GM21825 (cell line): Measurements from ENCODE around the gene FBXO31.

Source experiments
- ATAC-seq: cut with Tn5 transposase; IDR thresholded peaks from one replicate; pipeline ENCODE4 v1.9.1; 2021; ENCODE audit warnings: mild to moderate bottlenecking, moderate library complexity; ENCODE audit not compliant: unreplicated experiment

FBXO31 gene

GRCh38 chr16:87293990-87294389 is 89.6 kb downstream of the FBXO31 start:
- no peak for ATAC-seq

- ATAC-seq, result no peak
Observed at GRCh38 chr16:87291944-87292343, 91.6 kb downstream of the FBXO31 start.

GRCh38 chr16:87288753-87289362 is 94.7 kb downstream of the FBXO31 start:
- ATAC-seq, result no peak

DNA sequence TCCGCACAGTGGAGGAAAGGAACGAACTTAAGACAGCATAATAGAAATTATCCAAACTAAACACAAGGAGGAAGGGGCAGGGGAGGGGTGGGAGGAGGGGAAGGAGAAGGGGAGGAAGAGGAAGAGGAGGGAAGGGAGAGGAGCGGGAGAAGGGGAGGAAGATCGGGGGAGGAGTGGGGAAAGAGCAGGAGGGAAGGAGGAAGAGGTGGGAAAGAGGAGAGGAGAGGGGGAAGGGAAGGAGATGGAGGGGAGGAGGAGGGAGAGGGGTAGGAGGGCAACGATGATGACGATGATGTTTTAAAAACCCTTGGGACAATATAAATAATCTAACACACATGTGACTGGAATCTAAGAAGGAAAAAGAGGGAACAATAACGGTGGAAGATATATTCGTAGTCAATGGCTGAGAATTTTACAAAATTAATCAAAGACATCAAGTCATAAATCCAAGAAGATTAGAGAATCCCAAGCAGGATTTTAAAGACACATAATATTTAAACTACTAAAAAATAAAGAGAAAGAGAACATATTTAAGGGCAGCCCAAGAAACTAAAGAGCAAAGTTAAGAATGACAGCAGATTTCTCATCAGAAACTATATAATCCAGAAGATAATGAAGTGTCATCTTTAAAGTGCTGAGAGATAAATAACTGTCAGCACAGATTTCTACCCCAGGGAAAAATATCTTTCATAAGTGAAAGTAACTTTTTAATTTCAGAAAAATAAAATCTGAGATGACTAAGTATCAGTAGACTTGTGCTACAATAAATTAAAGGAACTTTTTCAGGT is 96.5 kb downstream of the FBXO31 start:
- no peak for ATAC-seq

- ATAC-seq, result no peak
Observed at GRCh38 chr16:87284183-87284582, 99.4 kb downstream of the FBXO31 start.

DNA sequence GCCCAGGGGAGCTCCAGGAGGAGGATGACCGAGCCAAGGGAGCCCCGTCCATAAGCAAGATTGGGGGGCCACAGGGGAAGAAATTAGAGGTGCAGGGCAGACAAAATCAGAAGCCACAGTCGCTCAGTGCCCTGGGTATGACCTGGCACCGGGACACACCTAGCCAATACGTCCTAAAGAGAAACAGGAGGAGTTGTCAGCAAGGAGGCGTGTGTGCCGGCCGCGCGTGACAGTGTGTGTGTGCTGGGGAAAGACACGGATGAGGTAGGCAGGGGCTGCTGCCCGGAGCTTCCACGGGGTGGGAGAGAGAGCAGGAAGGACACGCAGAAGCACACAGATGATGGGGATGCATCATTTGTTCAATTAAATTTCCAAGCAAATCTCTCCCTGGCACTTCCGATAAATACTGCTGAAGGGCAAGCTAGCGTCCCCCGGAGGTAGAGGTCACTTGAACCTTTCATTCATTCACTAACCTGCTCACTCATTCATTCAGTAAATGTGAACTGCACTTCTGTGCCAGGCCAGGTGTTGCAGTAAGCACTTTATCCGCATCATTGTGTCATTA is 104.4 kb downstream of the FBXO31 start:
- ATAC-seq, result no peak

GRCh38 chr16:87278191-87279093 is 105.1 kb downstream of the FBXO31 start:
- ATAC-seq, result no peak
